CD14-positive monocyte (primary cell): Measurements from ENCODE around the gene UBASH3B. TPM values are rescaled to one million over a fixed set of nuclear protein-coding genes. Genes with fewer than 3 reads are reported as not detected.

Experiments
- DNase-seq, 3 donors: peaks; one replicate each; pipeline ENCODE4 v3.0.0-alpha.2; 2011 to 2022
- H2AFZ ChIP-seq: 2 replicates; pipeline ENCODE4 v1.6.0; 2012; ENCODE audit warnings: mild to moderate bottlenecking, low read depth, low read length, inconsistent platforms; ENCODE audit not compliant: insufficient read depth, poor library complexity, severe bottlenecking
- H3K27ac ChIP-seq, 2 donors: 1 replicate in 1 of 2; 2 replicates in 1 of 2; pipeline ENCODE4 v1.5.1; 2012 to 2013; ENCODE audit warnings: low read length in 2 of 2, control low read depth in 1 of 2, inconsistent platforms in 1 of 2, low read depth in 1 of 2, mild to moderate bottlenecking in 1 of 2
- H3K27me3 ChIP-seq, 2 donors: one replicate each; pipeline versions ENCODE4 v1.6.0 to v1.6.1; 2011 to 2013; ENCODE audit warnings: low read length in 2 of 2; ENCODE audit not compliant: control insufficient read depth in 2 of 2, insufficient read depth in 2 of 2
- H3K36me3 ChIP-seq, 2 donors: replicated peaks in 1 of 2; 1 replicate in 1 of 2; 2 replicates in 1 of 2; pipeline versions ENCODE4 v1.5.1 to v1.6.1; 2012 to 2013; ENCODE audit warnings: low read length in 2 of 2, control low read depth in 1 of 2, inconsistent platforms in 1 of 2, mild to moderate bottlenecking in 1 of 2; ENCODE audit not compliant: insufficient read depth in 2 of 2, control insufficient read depth in 1 of 2
- H3K4me1 ChIP-seq, 2 donors: 1 replicate in 1 of 2; 2 replicates in 1 of 2; pipeline versions ENCODE4 v1.5.1 to v1.6.1; 2012 to 2013; ENCODE audit warnings: low read length in 2 of 2, control low read depth in 1 of 2, inconsistent platforms in 1 of 2, mild to moderate bottlenecking in 1 of 2, moderate library complexity in 1 of 2; ENCODE audit not compliant: insufficient read depth in 2 of 2, control insufficient read depth in 1 of 2
- H3K4me2 ChIP-seq: replicated peaks from 2 replicates; pipeline ENCODE3; 2012; ENCODE audit warnings: low read length, moderate library complexity, mild to moderate bottlenecking; ENCODE audit not compliant: poor library complexity, severe bottlenecking; ENCODE audit errors: extremely low read depth
- H3K4me3 ChIP-seq, 3 experiments: fragments of 200-600 bp in 1 of 3; sonication (generic) in 1 of 3; replicated peaks in 1 of 3; 1 replicate in 2 of 3; 2 replicates in 1 of 3; pipeline ENCODE4 v1.5.1; 2011 to 2013; ENCODE audit warnings: low read length in 3 of 3, mild to moderate bottlenecking in 3 of 3, control low read depth in 2 of 3, low read depth in 2 of 3, inconsistent platforms in 1 of 3, moderate library complexity in 1 of 3
- H3K79me2 ChIP-seq: 2 replicates; pipeline ENCODE4 v1.6.0; 2012; ENCODE audit warnings: mild to moderate bottlenecking, control low read depth, inconsistent platforms, low read length, moderate library complexity; ENCODE audit not compliant: insufficient read depth
- H3K9ac ChIP-seq: 2 replicates; pipeline ENCODE4 v1.6.0; 2017; ENCODE audit warnings: low read length, mild to moderate bottlenecking; ENCODE audit not compliant: insufficient read depth, poor library complexity, severe bottlenecking
- H3K9me3 ChIP-seq, 2 donors: replicated peaks in 1 of 2; 1 replicate in 1 of 2; 2 replicates in 1 of 2; pipeline versions ENCODE4 v1.5.1 to v1.6.1; 2012 to 2013; ENCODE audit warnings: low read length in 2 of 2, control low read depth in 1 of 2; ENCODE audit not compliant: control insufficient read depth in 1 of 2, insufficient read depth in 1 of 2
- H4K20me1 ChIP-seq: 2 replicates; pipeline ENCODE4 v1.6.0; 2012; ENCODE audit warnings: mild to moderate bottlenecking, low read length, control low read depth, moderate library complexity; ENCODE audit not compliant: insufficient read depth
- H3K27ac Mint-ChIP-seq, 7 donors: one replicate each; pipeline ENCODE4 v1.8.0; 2020; ENCODE audit warnings: mild to moderate bottlenecking in 7 of 7, mixed read lengths in 7 of 7, moderate library complexity in 6 of 7, inconsistent platforms in 2 of 7
- H3K27me3 Mint-ChIP-seq, 3 donors: one replicate each; pipeline ENCODE4 v1.8.0; 2021 to 2022; ENCODE audit warnings: low read depth in 3 of 3, mild to moderate bottlenecking in 3 of 3, mixed read lengths in 3 of 3, moderate library complexity in 3 of 3, inconsistent platforms in 1 of 3
- H3K36me3 Mint-ChIP-seq, 2 donors: one replicate each; pipeline ENCODE4 v1.8.0; 2020; ENCODE audit warnings: mixed read lengths in 2 of 2, inconsistent platforms in 1 of 2, mild to moderate bottlenecking in 1 of 2
- H3K4me1 Mint-ChIP-seq: one replicate; pipeline ENCODE4 v1.8.0; 2020; ENCODE audit warnings: mild to moderate bottlenecking, mixed read lengths
- H3K4me3 Mint-ChIP-seq, 2 donors: one replicate each; pipeline ENCODE4 v1.8.0; 2020; ENCODE audit warnings: mild to moderate bottlenecking in 2 of 2, mixed read lengths in 2 of 2, moderate library complexity in 1 of 2
- H3K9me3 Mint-ChIP-seq, 7 donors: one replicate each; pipeline ENCODE4 v1.8.0; 2020 to 2022; ENCODE audit warnings: mixed read lengths in 7 of 7, mild to moderate bottlenecking in 6 of 7, moderate library complexity in 6 of 7, inconsistent platforms in 2 of 7
- CTCF ChIP-seq: fragments of 200-600 bp; IDR thresholded peaks from one replicate; pipeline ENCODE4 v1.8.0; 2022; ENCODE audit warnings: antibody characterized with exemption, mild to moderate bottlenecking
- WGBS: methylation state at CpG from one replicate; pipeline ENCODE4 v1.1.5; 2013; ENCODE audit warnings: missing lambda C conversion rate; ENCODE audit not compliant: insufficient coverage; 5-methylcytosine and 5-hydroxymethylcytosine counted together
- intact Hi-C, 2 donors: fragments of 100-400 bp; cut with micrococcal nuclease; formaldehyde crosslinking; loops; one replicate each; pipeline versions ENCODE4 v1.15.0 to v1.15.1; 2023
- polyA plus RNA-seq, 3 donors: library from polyadenylated mRNA; depleted of rRNA in 1 of 3; unstranded in 2 of 3; stranded (reverse) in 1 of 3; fragments of 300-500 nt in 2 of 3; fragments of >200 nt in 1 of 3; fragmentation: Illumina TruSeq in 2 of 3; gene quantifications; 1 replicate in 2 of 3; 2 replicates in 1 of 3; pipeline ENCODE4 v1.2.3, GENCODE V29; 2012 to 2021

Gene UBASH3B
- polyA plus RNA-seq, 3 donors: 3.3 to 13.5 (median 7.1) TPM

DNA sequence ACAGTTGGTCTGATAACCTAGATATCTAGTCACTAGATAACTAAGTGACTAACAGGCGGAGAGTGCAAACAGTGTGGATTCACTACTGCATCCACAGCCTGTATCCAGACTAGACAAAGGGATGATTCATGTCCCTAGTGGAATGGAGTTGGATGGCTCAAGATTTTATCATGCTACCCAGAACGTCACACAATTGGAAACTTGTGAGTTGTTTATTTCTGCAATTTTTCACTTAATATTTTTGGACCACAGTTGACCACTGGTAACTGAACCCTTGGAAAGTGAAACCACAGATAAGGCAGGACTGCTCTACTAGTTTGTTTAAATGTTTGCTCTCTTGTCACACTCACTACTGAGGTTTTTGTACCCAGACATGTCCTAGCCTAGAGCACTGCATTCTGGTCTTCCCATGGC is 76.0 kb downstream of the UBASH3B start:
- Histone ChIP-seq H3K9ac (no peak overlapping the region), H3K4me1 (peaks cover 36 to 45% of the 10 kb centered on the region in 2 donors), H3K79me2 (peaks cover 54% of the 10 kb centered on the region), H3K27ac (no peak overlapping the region), H4K20me1 (no peaks in the 10 kb centered on the region), H3K4me3 (no peak overlapping the region), H3K4me2 (no peak overlapping the region), H3K9me3 (no peaks in the 10 kb centered on the region), H3K27me3 (no peaks in the 10 kb centered on the region), H2AFZ (no peak overlapping the region), H3K36me3 (no peaks in the 10 kb centered on the region)
- no peak for DNase-seq
- H3K36me3 Mint-ChIP-seq: peaks cover 18 to 21% of the 10 kb centered on the region in 2 donors
- TF ChIP-seq CTCF: no peak
- intact Hi-C loops: no loop called here
- H3K4me3 Mint-ChIP-seq: no peak overlapping the region
- H3K27me3 Mint-ChIP-seq: peaks cover 0 to 3% (median 0%) of the 10 kb centered on the region in 3 donors
- H3K9me3 Mint-ChIP-seq: no peaks in the 10 kb centered on the region
- no CpG with 5 or more reads among the region's 2 CpGs for WGBS
- H3K4me1 Mint-ChIP-seq: peaks cover 48% of the 10 kb centered on the region
- peak overlapping the region in 1 of 7 donors; percentile 20 for H3K27ac Mint-ChIP-seq

DNA sequence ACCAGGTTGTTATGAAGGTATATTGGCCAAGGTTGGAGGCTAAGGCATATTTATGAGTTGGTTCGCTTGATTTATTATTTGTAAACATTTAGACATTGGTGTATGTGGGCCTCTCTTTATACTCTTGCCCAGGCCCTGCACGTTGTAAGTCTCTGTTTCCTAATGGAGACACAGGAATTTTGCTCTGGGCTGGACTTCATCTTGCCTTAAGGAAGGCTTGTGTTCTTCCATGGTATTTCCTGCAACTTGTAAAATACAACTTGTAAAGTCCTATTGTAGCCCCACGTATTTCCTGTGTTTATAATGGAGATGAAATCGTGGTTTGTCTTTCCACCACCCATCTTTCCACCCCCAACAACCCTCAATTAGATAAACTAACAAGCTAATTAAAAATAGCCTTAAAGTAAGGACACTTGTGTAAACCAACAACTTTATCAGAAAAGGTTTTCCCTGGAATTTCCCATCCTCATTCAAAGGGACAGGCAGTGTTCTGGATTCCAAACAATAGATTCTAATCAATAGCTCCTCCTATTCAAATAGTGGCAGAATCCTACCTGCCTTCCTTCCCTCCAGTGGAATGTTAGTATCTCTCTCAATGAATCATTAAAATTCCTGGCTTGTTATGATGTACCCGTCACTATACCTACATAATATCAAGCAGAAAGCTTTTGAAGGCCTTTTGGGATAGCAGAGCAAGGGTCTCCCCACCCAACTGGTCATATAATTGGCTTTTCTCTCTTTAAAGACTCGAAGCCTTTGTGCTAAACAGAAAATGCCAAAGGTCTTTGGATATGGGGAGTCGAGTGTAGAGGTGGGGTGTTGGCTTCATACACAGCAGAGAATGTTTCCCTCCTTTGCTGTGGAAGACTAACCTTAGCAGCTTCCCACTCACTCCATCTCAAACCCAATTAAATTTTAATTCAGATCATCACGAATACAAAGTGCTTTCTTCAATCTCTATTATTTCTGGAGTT is 77.1 kb downstream of the UBASH3B start:
- Histone ChIP-seq H3K4me1 (peaks cover 24 to 34% of the 10 kb centered on the region in 2 donors), H3K36me3 (no peaks in the 10 kb centered on the region), H3K9me3 (no peaks in the 10 kb centered on the region), H4K20me1 (no peaks in the 10 kb centered on the region), H3K79me2 (peaks cover 43% of the 10 kb centered on the region), H3K9ac (no peak overlapping the region), H3K27ac (peak overlapping the region in 1 of 2 donors; percentile 64), H2AFZ (no peak overlapping the region), H3K4me2 (peak overlapping the region; percentile 49), H3K4me3 (peak overlapping the region in 1 of 3 experiments; percentile 20), H3K27me3 (no peaks in the 10 kb centered on the region)
- 100% methylated on average over 1 of the region's 8 CpGs for WGBS
- Mint-ChIP-seq H3K36me3 (peaks cover 18 to 19% of the 10 kb centered on the region in 2 donors), H3K27me3 (peaks cover 0 to 2% (median 0%) of the 10 kb centered on the region in 3 donors), H3K4me1 (peaks cover 37% of the 10 kb centered on the region), H3K27ac (peak overlapping the region; percentile 47 to 93 (median 85)), H3K9me3 (no peaks in the 10 kb centered on the region), H3K4me3 (no peak overlapping the region)
- intact Hi-C loops: no loop called here
- DNase-seq: no peak
- no peak for TF ChIP-seq CTCF
